NCI-H524 (cell line): Measurements from ENCODE around the gene TACO1.

Source experiments
- DNase-seq, 2 experiments: peaks; one replicate each; lab custom pipeline; 2025; lab: John Stamatoyannopoulos, UW

The TACO1 gene

GRCh38 chr17:63600569-63601438 is at the start of gene TACO1:
TSS of gene TACO1 (plus strand) at chr17:63600895. CDS start at chr17:63601084, 189 bp downstream.
- peak; percentile 78 to 89 for DNase-seq

GRCh38 chr17:63552211-63552610 is 48.5 kb upstream of the TACO1 start:
- DNase-seq: no peak

GRCh38 chr17:63555500-63556156 is 45.1 kb upstream of the TACO1 start:
- no peak for DNase-seq

GRCh38 chr17:63557416-63557815 is 43.3 kb upstream of the TACO1 start:
- no peak for DNase-seq

GRCh38 chr17:63558441-63558840 is 42.3 kb upstream of the TACO1 start:
- no peak for DNase-seq

- DNase-seq: no peak
Measured at GRCh38 chr17:63561819-63562218, 38.9 kb upstream of the TACO1 start.

GRCh38 chr17:63563339-63563738 is 37.4 kb upstream of the TACO1 start:
- DNase-seq: no peak

GRCh38 chr17:63564562-63564961 is 36.1 kb upstream of the TACO1 start:
- no peak for DNase-seq

- DNase-seq: no peak
Measured at GRCh38 chr17:63567229-63567628, 33.5 kb upstream of the TACO1 start.

- no peak for DNase-seq
Measured at GRCh38 chr17:63568563-63568962, 32.1 kb upstream of the TACO1 start.

GRCh38 chr17:63571632-63572310 is 28.9 kb upstream of the TACO1 start:
- DNase-seq: peak in 1 of 2 experiments; percentile 28

- DNase-seq: peak in 1 of 2 experiments; percentile 6
Measured at GRCh38 chr17:63573634-63574033, 27.1 kb upstream of the TACO1 start.

- DNase-seq: no peak
Measured at GRCh38 chr17:63578027-63578768, 22.5 kb upstream of the TACO1 start.

GRCh38 chr17:63578769-63579111 is 22.0 kb upstream of the TACO1 start:
- no peak for DNase-seq

- no peak for DNase-seq
Measured at GRCh38 chr17:63579633-63580032, 21.1 kb upstream of the TACO1 start.

GRCh38 chr17:63587770-63588169 is 12.9 kb upstream of the TACO1 start:
- no peak for DNase-seq

- DNase-seq: peak in 1 of 2 experiments; percentile 40
Measured at GRCh38 chr17:63588797-63589196, 11.9 kb upstream of the TACO1 start.

- no peak for DNase-seq
Measured at GRCh38 chr17:63589646-63590045, 11.0 kb upstream of the TACO1 start.

GRCh38 chr17:63592797-63593196 is 7.9 kb upstream of the TACO1 start:
- no peak for DNase-seq

- no peak for DNase-seq
Measured at GRCh38 chr17:63595132-63595531, 5.6 kb upstream of the TACO1 start.

- DNase-seq: no peak
Measured at GRCh38 chr17:63596856-63597586, 3.7 kb upstream of the TACO1 start.
